NCI-H345 treated with DMSO at 0.1 percent for 48 hours (cell line): ENCODE measurements around the gene TCERG1.

Experiments
- DNase-seq: peaks from one replicate; lab custom pipeline; 2025; ENCODE audit not compliant: unreplicated experiment; lab: John Stamatoyannopoulos, UW

Gene TCERG1

DNA sequence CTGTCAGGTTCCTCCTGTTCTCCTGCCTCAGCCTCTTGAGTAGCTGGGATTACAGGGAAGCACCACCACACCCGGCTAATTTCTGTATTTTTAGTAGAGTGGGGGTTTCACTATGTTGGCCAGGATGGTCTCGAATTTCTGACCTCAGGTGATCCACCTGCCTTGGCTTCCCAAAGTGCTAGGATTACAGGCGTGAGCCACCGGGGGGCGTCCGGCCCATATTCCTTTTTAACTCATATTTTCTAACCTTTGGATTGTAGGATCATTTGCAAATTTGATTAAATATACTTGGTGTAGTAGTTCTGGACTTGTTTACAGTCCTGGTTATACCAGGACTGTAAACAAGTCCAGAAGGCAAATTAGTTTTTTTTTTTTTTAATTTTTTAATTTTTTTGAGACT lies 4.3 kb downstream of the TCERG1 start:
- no peak for DNase-seq

DNA sequence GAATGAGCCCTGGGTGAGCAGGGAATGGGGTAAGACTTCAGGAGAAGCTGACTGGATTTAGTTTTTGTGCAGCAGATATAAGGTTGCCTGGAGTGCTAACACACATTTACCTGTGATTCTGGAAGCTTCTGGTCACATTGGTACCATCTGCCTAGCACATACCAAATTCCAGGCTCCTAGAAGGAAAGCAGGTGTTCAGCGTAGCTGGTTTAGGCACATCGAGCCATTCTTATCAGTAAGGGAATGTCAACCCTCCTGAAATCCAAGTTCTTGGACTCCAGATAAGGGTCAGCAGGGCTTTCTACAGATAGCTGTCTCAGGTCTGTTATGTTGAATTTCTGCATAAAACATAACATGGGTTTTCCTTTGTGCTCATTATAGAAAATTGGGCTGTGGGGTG lies 10.3 kb downstream of the TCERG1 start:
- DNase-seq: no peak

DNA sequence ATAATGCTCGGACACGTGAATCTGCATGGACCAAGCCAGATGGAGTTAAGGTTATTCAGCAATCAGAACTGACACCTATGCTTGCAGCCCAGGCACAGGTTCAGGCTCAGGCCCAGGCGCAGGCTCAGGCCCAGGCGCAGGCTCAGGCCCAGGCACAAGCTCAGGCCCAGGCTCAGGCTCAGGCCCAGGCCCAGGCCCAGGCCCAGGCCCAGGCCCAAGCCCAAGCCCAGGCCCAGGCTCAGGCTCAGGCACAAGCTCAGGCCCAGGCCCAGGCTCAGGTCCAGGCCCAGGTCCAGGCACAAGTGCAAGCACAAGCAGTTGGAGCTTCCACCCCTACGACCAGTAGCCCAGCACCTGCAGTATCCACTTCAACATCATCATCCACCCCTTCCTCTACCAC lies 11.8 kb downstream of the TCERG1 start:
- no peak for DNase-seq

DNA sequence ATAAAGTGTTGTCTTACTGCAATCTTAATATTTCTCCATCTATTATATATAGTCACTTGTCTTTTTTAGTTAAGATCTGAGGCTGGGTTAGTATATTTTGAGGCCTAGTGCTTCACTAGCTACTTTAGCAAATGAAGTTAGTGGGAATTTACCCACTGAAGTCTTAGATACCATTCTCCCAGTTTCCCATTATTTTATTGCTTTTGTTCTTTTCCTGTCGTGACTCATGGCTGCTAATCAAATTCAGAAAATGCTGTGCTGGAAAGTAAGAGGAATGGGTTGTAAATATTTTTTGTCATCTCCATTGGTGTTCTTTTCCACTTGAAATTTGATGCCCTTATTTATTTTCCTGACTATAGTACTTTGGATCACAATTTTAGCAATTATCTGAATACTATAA lies 14.2 kb downstream of the TCERG1 start:
- no peak for DNase-seq

DNA sequence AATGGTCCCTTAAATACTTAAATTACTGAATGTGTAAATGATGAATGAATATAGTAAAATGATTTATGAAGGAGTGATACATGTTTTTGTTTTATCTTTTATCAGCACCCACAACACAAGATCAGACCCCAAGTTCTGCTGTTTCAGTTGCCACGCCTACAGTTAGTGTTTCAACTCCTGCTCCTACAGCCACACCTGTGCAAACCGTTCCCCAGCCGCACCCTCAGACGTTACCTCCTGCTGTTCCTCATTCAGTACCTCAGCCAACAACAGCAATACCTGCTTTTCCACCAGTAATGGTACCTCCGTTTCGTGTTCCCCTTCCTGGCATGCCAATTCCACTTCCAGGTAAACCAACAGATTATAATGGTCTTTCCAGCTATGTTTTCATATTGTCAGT lies 16.3 kb downstream of the TCERG1 start:
- DNase-seq: no peak

DNA sequence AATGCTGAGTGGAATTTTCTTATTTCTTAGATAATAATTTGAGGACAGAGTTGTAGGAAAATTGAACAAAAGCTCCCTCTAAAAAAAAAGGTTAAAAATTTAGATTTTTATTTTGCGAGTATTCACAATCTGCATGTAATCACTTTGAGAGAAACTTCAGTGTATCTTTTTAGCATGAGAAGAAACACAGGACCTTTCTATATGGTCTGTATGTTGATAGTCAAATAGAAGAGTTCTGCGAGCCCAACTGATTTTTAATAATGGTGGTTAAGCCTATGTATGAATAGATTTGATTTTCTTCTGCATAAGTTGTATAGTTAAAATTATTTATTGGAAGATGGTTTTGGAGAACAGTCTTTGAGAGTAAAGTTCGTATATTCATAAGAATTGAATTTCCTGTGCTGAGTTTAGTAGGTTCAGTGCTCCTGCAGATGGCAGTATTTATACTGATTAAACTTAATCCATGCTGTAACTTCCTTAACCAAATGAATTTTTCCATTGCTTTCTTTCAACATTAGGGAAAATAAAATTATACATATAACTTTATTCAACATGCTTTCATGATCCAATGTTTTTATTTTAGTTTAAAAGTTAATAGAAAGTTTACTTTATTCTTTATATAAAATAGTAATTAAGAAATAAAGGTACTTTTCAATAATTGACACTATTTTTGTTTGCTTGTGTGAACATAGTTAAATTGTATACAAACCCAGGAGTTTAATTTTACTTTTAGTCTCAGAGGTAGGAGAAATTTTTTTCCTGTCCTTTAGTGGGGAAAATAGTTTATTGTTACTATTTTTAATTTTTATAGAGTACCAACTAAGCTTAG lies 19.6 kb downstream of the TCERG1 start:
- DNase-seq: no peak

DNA sequence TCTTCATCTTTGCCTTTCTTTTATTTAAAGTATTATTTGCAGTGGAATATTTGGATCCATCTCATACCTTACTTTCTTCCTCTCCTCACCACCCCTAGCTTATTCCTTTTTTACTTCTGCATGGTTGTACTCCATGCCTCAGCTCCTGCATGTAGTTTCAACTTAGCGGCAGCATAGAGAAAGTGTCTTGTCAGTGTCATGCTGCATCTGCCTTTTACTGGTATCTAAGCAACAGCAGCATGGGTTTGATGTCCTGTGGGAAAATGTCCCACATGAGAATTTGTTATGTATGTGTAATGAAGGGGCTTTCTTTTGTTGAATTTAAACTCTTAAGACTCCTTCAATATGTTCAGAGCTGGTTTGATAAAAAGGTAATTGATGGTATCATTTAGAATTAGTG lies 20.6 kb downstream of the TCERG1 start:
- no peak for DNase-seq

DNA sequence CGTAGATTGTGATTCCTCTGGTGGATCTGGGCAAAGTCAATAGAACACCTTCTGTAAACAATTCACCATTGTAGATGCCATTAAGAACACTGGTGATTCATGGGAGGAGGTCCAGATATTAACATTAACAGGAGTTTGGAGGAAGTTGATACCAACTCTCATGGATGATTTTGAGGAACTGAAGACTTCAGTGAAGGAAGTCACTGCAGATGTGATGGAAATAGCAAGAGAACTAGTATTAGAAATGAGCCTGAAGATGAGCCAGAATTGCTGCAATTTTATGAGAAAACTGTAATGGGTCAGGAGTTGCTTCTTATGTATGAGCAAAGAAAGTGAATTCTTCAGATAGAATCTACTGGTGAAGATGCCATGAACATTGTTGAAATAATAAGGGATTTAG lies 26.9 kb downstream of the TCERG1 start:
- no peak for DNase-seq

DNA sequence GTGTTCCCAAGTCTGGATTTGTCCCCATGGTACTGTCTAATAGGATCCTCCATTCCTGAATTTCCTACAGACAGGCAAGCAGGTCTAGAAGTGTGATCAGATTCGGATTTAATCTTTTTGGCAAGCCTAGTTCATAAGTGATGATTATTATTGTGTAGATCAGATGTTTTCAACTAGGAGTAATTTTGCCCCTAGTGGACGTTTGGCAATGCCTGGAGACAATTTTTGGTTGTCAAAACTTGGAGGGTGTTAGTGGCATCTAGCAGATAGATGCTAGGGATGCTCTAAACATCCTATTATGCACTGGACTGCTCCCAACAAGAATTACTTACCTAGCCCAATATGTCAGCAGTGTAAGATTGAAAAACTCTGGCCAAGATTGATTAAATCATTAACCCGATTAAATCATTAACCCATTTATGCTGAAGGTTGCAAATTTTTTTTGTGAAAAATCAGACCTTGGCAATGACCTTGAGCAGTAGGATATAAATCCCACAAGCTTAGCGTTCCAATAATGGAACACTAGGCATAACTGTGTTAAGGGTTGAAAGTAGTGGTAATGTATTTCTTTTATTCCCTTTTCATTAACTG lies 28.2 kb downstream of the TCERG1 start:
- no peak for DNase-seq

DNA sequence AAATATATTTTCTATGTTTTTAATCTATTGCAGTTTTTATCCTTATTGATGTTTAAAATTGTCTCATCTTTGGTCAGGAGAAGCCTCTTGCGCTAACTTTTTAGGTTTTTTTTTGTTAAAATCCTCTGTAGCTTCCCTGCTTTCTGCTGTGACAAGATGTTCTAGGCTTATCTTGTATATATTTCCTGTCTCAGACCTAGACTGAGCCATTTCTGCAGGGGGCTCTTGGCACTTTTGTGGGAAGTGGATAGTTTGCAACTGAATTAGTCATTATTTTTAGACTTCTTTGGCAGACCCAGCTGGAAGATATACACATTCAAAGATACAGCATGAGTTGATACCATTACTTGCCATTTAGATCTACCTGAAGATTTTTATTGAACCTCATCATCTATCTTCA lies 28.8 kb downstream of the TCERG1 start:
- no peak for DNase-seq

DNA sequence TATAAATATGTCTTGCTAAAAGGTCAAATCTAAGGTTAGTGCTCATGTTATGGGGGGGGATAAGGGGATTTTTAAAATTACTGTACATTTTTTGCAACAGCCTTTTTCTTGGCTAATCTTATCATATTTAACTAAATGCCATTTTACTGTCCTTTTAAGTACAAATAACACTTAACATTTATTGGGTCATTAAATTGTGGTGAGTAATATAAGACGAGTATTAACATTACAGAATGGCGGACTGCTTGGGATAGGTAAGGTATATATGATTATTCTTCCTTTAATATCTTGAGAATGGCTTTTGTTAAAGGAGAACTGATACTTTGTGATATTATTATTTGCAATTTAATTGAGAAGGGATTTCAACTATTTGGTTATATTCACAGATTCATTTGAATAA lies 35.6 kb downstream of the TCERG1 start:
- DNase-seq: no peak

DNA sequence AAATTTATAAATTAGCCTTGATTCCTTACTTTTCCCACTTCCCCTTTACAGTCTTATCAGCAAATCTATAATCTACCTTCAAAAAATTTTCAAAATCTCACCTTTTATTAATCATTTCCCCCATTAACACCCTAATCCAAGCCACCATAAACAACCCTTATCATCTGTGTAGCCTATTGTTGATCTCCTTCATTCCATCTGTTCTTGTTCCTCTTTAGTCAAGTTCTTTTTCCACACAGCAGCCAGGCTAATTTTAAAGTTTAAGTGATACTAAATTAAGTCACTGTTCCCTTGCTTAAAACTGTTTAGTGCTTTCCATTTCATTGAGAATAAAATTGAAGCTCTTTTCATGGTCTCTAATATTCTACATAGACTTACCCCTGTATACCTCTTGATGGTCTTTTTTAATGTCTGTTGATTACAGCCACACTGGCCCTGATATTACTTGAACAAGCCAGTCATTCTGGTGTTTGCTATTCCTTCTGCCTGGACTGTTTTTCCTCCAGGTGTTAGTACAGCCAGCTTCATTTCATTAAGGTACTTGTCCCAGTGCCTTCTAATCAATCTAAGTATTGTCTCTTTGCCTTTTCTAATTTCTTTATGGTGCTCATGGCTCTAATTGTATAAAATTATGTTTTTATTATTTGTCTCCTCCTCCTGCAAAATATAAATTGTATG lies 37.7 kb downstream of the TCERG1 start:
- no peak for DNase-seq

DNA sequence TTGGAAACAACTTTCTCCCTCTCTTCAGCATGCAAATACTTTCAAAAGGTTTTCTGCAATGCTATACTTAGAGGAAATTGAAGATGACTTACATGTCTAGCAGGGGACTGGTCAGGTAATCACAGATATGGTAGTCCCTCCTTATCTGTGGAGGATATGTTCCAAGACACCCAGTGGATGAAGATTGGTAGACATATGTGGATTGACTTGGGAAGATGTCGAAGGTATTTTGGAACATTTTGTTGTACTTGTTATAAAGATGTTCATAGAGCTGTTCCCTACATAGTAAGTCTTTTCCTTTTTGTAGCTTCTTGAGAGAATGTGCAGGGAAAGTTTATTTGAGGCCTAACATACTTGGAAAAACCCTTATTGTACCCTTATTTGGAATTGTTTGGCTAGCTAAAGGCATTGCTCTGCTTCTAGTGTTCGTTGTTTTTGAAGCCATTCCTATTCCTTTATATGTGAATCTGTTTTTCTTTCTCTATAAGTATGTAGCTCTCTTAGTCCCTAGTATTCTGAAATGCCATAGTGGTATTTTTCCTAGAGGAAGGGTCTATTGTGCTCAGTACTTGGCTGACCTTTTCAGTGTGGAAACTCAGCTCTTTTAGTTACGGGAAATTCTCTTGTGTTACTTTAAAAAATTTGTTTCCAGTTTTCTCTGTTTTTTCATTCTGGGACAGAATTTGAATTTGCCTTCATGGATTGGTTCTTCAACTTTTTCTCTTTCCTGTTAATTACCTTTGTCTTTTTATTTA lies 43.1 kb downstream of the TCERG1 start:
- no peak for DNase-seq

DNA sequence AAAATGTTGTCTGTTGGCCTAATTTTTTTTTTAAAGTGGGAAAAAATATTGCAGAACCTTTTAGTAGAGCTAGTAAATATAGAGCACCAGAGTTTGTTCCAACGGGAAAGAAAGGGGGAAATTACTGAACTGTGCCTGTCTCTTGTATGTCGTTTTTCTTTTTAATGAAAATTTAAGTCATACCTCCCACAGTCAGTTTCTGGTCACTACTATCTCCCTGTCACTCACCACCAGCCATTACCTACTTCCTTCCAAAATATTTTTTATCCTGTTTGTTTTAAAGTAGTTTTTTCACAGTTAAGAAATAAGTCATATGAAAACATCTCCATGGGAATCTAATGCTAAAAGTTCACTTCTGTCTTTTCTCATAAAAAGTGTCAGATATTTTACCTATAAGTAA lies 47.5 kb downstream of the TCERG1 start:
- DNase-seq: no peak

DNA sequence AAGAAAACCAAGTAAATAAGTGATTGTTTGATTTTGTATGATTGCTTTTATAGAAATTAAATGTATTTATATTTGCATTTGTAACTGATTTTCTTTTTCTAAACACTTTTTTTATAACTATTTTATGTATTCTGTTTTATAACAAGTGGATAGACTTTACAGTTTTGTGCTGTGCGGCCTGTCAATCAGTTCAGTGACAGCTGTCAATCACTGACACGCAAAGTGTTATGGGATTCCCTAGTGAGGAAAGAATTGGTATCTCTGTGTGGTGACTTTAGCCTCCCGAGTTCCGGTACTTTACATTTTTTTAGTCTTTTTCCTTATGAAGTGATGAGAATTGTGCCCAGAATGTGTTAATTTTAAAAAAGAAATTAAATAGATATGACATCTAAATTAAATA lies 52.5 kb downstream of the TCERG1 start:
- no peak for DNase-seq

DNA sequence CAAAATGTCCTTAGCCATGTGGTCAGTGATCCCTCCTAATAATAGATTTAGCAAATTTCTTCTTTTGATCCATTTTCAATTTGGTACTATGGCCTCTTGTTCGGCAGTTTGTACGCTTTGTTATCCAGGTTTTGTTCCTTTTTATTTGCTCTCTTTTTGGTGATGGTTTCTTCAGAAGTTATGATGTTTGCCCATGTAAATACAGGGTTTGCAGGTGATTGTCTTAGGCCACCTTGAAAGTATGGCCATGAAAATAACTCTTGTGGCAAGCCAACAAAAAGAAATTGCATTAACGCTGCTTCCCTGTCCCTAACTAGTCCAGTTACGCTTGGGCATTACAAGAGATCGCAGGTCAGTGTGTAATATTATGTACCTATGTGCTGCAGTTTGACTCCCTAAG lies 60.3 kb downstream of the TCERG1 start:
- no peak for DNase-seq

DNA sequence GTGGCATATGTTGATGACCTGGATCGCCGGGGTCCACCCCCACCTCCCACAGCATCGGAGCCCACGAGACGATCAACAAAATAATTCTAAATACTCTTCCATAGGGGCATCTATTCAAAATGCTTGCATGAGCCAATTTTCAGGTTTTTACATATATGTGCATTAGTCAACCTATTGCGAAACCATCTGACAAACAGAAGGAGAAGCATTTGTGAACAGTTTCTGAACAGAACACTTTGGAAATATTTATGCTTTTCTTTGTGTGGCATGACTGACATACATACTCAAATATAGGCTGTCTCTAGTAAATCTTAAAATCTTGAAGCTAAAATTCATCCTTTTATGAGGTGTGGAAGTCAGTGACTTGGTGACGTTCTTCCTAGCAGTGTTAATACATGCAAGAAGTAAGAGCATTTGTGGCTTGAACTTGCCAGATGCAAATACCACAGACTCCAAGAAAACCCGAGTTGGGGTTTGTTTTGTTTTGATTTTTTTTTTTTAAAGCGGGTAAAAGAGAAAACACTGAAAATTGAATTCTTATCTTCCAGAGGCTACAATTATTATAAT lies 63.5 kb downstream of the TCERG1 start:
- no peak for DNase-seq

DNA sequence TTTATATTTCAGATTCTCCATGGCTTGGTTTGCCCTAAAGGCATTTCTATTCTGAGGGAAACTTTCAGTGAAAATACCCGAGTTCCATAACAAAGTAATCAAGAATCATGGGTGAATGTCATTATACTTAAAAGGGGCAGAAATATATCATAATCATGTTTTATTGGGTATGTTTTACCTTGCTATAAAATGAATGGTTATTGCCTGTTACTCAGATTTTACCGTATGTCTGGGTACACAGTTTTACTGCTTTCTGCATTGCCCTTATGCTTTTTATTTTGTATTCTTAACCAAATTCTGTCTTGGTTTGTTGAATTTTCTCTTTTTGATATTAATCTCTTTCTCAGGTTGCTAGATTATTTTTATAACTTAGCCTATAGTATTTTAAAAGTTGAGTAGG lies 66.3 kb downstream of the TCERG1 start:
- DNase-seq: no peak

DNA sequence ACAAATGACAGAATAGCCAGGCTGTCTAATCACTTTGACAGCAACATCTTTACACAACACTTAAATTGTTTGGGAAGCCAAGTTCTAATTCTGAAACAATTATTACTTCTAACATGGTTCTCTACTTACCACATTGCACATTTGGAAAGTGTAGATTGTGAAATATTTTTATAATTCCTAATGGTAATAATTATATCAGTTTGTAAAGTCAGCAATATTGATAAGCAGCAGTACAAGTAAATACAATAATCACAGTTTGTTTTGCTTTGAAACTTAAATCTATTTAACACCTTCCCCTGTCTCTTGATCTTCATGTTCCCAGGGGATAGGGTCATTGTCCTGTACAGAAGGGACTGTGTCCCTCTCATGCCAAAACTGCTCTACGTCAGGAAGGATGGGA lies 67.4 kb downstream of the TCERG1 start:
- no peak for DNase-seq

DNA sequence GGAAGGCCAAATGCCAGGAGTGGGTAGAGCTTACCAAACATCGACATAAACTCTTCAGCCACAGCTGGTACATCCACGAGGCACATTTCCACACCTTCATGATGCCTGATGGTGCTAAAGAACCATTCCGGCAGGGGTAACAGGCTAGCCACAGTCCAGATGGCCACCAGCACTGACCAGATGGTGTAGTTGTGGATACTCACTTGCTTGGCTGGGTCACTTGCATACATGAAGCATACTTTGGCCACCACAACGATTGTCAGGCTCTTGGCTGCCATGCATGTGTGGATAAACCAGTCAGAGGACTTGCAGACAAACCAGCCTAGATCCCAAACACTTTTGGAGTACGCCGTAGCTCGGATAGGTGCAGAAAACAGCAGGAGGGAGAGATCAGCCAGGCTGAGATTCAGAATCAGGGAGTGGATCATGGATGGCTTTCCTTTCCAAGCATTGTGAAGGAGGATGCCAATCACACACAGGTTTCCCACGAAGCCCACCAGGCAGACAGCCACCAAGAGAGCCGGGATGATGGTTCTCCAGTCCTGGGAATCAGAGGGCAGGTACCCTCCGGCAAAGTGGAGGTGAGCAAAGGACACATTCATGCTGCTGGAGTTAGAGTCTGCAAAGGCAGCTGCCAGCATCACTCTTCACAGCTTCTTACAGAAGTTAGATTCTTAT lies 68.5 kb downstream of the TCERG1 start:
- DNase-seq: no peak

DNA sequence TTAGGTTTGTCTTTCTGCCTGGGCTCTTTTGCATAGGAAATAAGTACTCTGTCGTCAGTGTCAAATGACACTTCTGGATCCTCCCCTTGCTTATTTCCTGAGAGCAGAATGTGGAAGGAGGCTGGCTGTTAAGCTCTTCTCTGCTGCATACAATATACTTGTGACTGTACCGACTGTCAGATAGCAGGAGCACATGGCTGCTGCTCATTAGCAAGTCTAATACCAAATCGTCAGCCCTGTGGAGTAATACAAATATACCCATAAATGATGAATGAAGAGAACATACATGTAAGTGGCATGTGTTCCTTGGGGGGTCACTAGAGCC lies 69.0 kb downstream of the TCERG1 start, which contains the start of gene GPR151:
GPR151 (minus strand) TSS at position 40 of the 325 bp plus-strand sequence. CDS start 77 bp downstream, outside the sequence.
- no peak for DNase-seq
